Activated T-cell treated with anti-CD3 and anti-CD28 coated beads, Interleukin-2, amount 50 U/mL, for 1 hour (primary cell): ENCODE measurements around the gene TSPAN8.
"Not testable (repeated sequence)": the region's sequence is repeated elsewhere in the genome, so short reads cannot be mapped to it uniquely, and the experiment has no call there.

Experiments
- DNase-seq: peaks from one replicate; pipeline ENCODE4 v3.0.0-alpha.2; 2020

The TSPAN8 gene

GRCh38 chr12:71124835-71125460, 32.9 kb downstream of the TSPAN8 start:
- no peak for DNase-seq

- DNase-seq, result not testable (repeated sequence)
Measured at GRCh38 chr12:71113148-71113547, 44.7 kb downstream of the TSPAN8 start.

- DNase-seq, result no peak
Measured at GRCh38 chr12:71109834-71110233, 48.0 kb downstream of the TSPAN8 start.

GRCh38 chr12:71108355-71108754, 49.4 kb downstream of the TSPAN8 start:
- DNase-seq, result no peak

- DNase-seq, result no peak
Measured at GRCh38 chr12:71107936-71108335, 49.9 kb downstream of the TSPAN8 start.

- no peak for DNase-seq
Measured at GRCh38 chr12:71105956-71106355, 51.8 kb downstream of the TSPAN8 start.

GRCh38 chr12:71092290-71092689, 65.5 kb downstream of the TSPAN8 start:
- DNase-seq, result no peak

GRCh38 chr12:71090971-71091370, 66.8 kb downstream of the TSPAN8 start:
- no peak for DNase-seq

GRCh38 chr12:71085575-71085974, 72.2 kb downstream of the TSPAN8 start:
- no peak for DNase-seq

- no peak for DNase-seq
Measured at GRCh38 chr12:71075743-71076142, 82.1 kb downstream of the TSPAN8 start.
